ENCODE results near the gene C6.
"Not testable (repeated sequence)": the region's sequence is repeated elsewhere in the genome, so short reads cannot be mapped to it uniquely, and the experiment has no call there.

Gene C6

GRCh38 chr5:41213340-41213739 is at the start of gene C6:
C6 (minus strand) TSS chr5:41213532; CDS start chr5:41203230, 10,302 bp downstream.
- DNase-seq (ENCODE audit: low read depth in 2 of 2, low spot score in 1 of 2) = no peak

- DNase-seq (ENCODE audit: low read depth in 2 of 2, low spot score in 1 of 2) = no peak
Observed at GRCh38 chr5:41256400-41256799, 43.1 kb upstream of the C6 start.

- DNase-seq (ENCODE audit: low read depth in 2 of 2, low spot score in 1 of 2) = no peak
Observed at GRCh38 chr5:41253109-41253508, 39.8 kb upstream of the C6 start.

- DNase-seq (ENCODE audit: low read depth in 2 of 2, low spot score in 1 of 2) = no peak
Observed at GRCh38 chr5:41252036-41252435, 38.7 kb upstream of the C6 start.

- no peak for DNase-seq (ENCODE audit: low read depth in 2 of 2, low spot score in 1 of 2)
Observed at GRCh38 chr5:41250351-41250987, 37.1 kb upstream of the C6 start.

GRCh38 chr5:41247135-41247534 is 33.8 kb upstream of the C6 start:
- DNase-seq (ENCODE audit: low read depth in 2 of 2, low spot score in 1 of 2) = no peak

- no peak for DNase-seq (ENCODE audit: low read depth in 2 of 2, low spot score in 1 of 2)
Observed at GRCh38 chr5:41246376-41246775, 33.0 kb upstream of the C6 start.

GRCh38 chr5:41243558-41243957 is 30.2 kb upstream of the C6 start:
- DNase-seq (ENCODE audit: low read depth in 2 of 2, low spot score in 1 of 2) = no peak

- no peak for DNase-seq (ENCODE audit: low read depth in 2 of 2, low spot score in 1 of 2)
Observed at GRCh38 chr5:41240985-41241384, 27.7 kb upstream of the C6 start.

- DNase-seq (ENCODE audit: low read depth in 2 of 2, low spot score in 1 of 2) = no peak
Observed at GRCh38 chr5:41240390-41240789, 27.1 kb upstream of the C6 start.

- DNase-seq (ENCODE audit: low read depth in 2 of 2, low spot score in 1 of 2) = no peak
Observed at GRCh38 chr5:41234475-41234874, 21.1 kb upstream of the C6 start.

GRCh38 chr5:41232797-41233196 is 19.5 kb upstream of the C6 start:
- DNase-seq (ENCODE audit: low read depth in 2 of 2, low spot score in 1 of 2) = no peak

GRCh38 chr5:41230276-41230675 is 16.9 kb upstream of the C6 start:
- DNase-seq (ENCODE audit: low read depth in 2 of 2, low spot score in 1 of 2) = not testable (repeated sequence)

GRCh38 chr5:41223962-41224361 is 10.6 kb upstream of the C6 start:
- DNase-seq (ENCODE audit: low read depth in 2 of 2, low spot score in 1 of 2) = no peak

GRCh38 chr5:41219658-41220269 is 6.4 kb upstream of the C6 start:
- DNase-seq (ENCODE audit: low read depth in 2 of 2, low spot score in 1 of 2) = no peak

GRCh38 chr5:41218929-41219657 is 5.8 kb upstream of the C6 start:
- no peak for DNase-seq (ENCODE audit: low read depth in 2 of 2, low spot score in 1 of 2)

- no peak for DNase-seq (ENCODE audit: low read depth in 2 of 2, low spot score in 1 of 2)
Observed at GRCh38 chr5:41214182-41214581, 850 bp upstream of the C6 start.

- no peak for DNase-seq (ENCODE audit: low read depth in 2 of 2, low spot score in 1 of 2)
Observed at GRCh38 chr5:41212935-41213334, 397 bp downstream of the C6 start.

GRCh38 chr5:41211417-41211816 is 1.9 kb downstream of the C6 start:
- DNase-seq (ENCODE audit: low read depth in 2 of 2, low spot score in 1 of 2) = no peak

GRCh38 chr5:41205475-41205874 is 7.9 kb downstream of the C6 start:
- not testable (repeated sequence) for DNase-seq (ENCODE audit: low read depth in 2 of 2, low spot score in 1 of 2)

- DNase-seq (ENCODE audit: low read depth in 2 of 2, low spot score in 1 of 2) = no peak
Observed at GRCh38 chr5:41203033-41203432, 10.3 kb downstream of the C6 start.

- no peak for DNase-seq (ENCODE audit: low read depth in 2 of 2, low spot score in 1 of 2)
Observed at GRCh38 chr5:41201082-41201772, 12.1 kb downstream of the C6 start.

All from stimulated activated CD8-positive, alpha-beta memory T cell treated with anti-CD3 and anti-CD28 coated beads, Interleukin-4, amount 100 ng/mL, for 1 hour (primary cell).